ENCODE data around the gene IHH. TPM values are rescaled to one million over a fixed set of nuclear protein-coding genes. Genes with fewer than 3 reads are reported as not detected.
A peak's percentile ranks its signal among the peaks of the same experiment; 100 is the strongest.

The IHH gene
- total RNA-seq, 1 donor from 2014 or later = not detected

DNA sequence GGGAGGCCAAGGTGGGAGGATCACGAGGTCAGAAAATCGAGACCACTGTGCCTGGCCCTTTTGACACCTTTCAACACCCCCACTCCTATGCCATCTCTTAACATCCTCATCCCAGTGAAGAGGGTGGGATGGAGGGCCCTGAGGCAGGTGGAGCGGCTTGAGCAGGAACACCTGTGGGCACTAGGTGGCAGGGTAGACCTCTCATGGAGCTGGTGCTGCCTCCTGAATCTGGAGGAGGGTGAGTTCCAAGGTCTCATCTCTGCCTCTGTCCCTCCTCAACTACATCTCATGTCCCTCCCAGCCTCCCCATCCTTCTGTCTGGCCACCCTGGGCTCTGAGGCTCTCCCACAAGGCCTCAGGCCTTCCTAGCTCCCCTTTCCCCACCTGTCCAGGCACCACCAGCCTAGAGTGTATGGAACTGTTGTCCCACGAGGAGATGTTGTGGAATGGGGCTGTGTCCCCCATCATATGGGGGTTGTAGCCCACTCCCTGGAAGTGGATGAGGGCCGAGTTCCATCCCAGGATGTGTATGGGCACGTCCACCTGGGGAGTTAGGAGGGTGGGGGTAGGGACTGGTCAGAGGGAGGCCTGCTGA lies 50.5 kb downstream of the IHH start:
- intact Hi-C loops (cut with micrococcal nuclease) = no loop called here
- Histone ChIP-seq H3K9me3 (replicated peaks) (no peaks in the 10 kb centered on the region), H3K4me3 (no peak overlapping the region), H3K36me3 (no peaks in the 10 kb centered on the region), H3K27me3 (ENCODE audit: low read depth) (peaks cover 89% of the 10 kb centered on the region), H3K27ac (replicated peaks) (no peak overlapping the region), H3K4me1 (no peaks in the 10 kb centered on the region)
- TF ChIP-seq, protein P1, sequence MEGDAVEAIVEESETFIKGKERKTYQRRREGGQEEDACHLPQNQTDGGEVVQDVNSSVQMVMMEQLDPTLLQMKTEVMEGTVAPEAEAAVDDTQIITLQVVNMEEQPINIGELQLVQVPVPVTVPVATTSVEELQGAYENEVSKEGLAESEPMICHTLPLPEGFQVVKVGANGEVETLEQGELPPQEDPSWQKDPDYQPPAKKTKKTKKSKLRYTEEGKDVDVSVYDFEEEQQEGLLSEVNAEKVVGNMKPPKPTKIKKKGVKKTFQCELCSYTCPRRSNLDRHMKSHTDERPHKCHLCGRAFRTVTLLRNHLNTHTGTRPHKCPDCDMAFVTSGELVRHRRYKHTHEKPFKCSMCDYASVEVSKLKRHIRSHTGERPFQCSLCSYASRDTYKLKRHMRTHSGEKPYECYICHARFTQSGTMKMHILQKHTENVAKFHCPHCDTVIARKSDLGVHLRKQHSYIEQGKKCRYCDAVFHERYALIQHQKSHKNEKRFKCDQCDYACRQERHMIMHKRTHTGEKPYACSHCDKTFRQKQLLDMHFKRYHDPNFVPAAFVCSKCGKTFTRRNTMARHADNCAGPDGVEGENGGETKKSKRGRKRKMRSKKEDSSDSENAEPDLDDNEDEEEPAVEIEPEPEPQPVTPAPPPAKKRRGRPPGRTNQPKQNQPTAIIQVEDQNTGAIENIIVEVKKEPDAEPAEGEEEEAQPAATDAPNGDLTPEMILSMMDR (IDR thresholded peaks at IDR 0.05; ENCODE audit: borderline replicate concordance) = peak; percentile 45
- no peak for DNase-seq

DNA sequence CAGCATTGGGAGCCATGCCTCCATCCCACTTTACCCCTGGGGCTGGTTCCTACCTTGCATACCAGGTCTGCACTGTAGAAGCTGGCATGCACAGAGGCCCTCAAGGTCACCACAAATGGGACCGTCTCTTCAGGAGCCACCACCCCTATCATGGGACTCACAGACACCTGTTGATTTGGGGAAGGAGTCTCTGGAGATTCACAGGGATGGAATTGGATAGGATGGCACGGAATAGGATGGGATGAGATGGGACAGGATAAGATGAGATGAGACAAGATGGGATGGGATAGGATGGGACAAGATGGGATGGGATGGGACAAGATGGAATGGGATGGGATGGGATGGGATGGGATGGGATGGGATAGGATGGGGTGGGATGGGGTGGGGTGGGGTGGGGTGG lies 51.4 kb downstream of the IHH start:
- no peak overlapping the region for H3K27ac ChIP-seq (replicated peaks)
- DNase-seq = no peak
- H3K27me3 ChIP-seq (ENCODE audit: low read depth) = peaks cover 92% of the 10 kb centered on the region
- H3K4me3 ChIP-seq = no peak overlapping the region
- intact Hi-C loops (cut with micrococcal nuclease) = no loop called here
- H3K9me3 ChIP-seq (replicated peaks) = no peaks in the 10 kb centered on the region
- no peaks in the 10 kb centered on the region for H3K36me3 ChIP-seq
- TF ChIP-seq, protein P1 (IDR thresholded peaks at IDR 0.05; ENCODE audit: borderline replicate concordance) = no peak
- no peaks in the 10 kb centered on the region for H3K4me1 ChIP-seq

Small RNAs within 50 kb of the gene (microRNA-seq; reads per million reads assigned to microRNA genes)
- not detected for gene MIR3131

Other genes starting within 250 kb of the IHH start
- gene PRKAG3, start 229.1 kb downstream of the IHH start, total RNA-seq = 0.14 TPM
- gene WNT6, start 201.1 kb downstream of the IHH start, total RNA-seq = 1.0 TPM
- gene WNT10A, start 180.1 kb downstream of the IHH start, total RNA-seq = not detected
- not detected for gene CDK5R2, start 101.3 kb downstream of the IHH start, total RNA-seq
- gene FEV, start 75.7 kb downstream of the IHH start, total RNA-seq = not detected
- not detected for gene CRYBA2, start 67.5 kb downstream of the IHH start, total RNA-seq
- gene CFAP65, start 19.4 kb downstream of the IHH start, total RNA-seq = not detected
- 6.4 TPM for gene NHEJ1, start 99.9 kb upstream of the IHH start, total RNA-seq
- gene SLC23A3, start 109.1 kb upstream of the IHH start, total RNA-seq = 0.58 TPM
- 58.1 TPM for gene CNPPD1, start 116.0 kb upstream of the IHH start, total RNA-seq
- gene RETREG2, start 117.4 kb upstream of the IHH start, total RNA-seq = 29.9 TPM
- gene ZFAND2B, start 145.9 kb upstream of the IHH start, total RNA-seq = 19.7 TPM
- gene ABCB6, start 158.0 kb upstream of the IHH start, total RNA-seq = 21.5 TPM
- 78.2 TPM for gene ATG9A, start 168.7 kb upstream of the IHH start, total RNA-seq
- 29.8 TPM for gene ANKZF1, start 168.9 kb upstream of the IHH start, total RNA-seq
- 1.7 TPM for gene GLB1L, start 184.5 kb upstream of the IHH start, total RNA-seq
- 19.2 TPM for gene STK16, start 184.6 kb upstream of the IHH start, total RNA-seq
- not detected for gene TUBA4B, start 192.3 kb upstream of the IHH start, total RNA-seq
- 130 TPM for gene TUBA4A, start 193.0 kb upstream of the IHH start, total RNA-seq
- gene DNAJB2, start 218.4 kb upstream of the IHH start, total RNA-seq = 77.5 TPM
- gene PTPRN, start 248.5 kb upstream of the IHH start, total RNA-seq = 0.11 TPM